ENCODE results near the gene FOXO3. TPM values are rescaled to one million over a fixed set of nuclear protein-coding genes. Genes with fewer than 3 reads are reported as not detected.

The FOXO3 gene
- polyA plus RNA-seq, 4 donors, result 48.7 to 56.5 (median 51.7) TPM

DNA sequence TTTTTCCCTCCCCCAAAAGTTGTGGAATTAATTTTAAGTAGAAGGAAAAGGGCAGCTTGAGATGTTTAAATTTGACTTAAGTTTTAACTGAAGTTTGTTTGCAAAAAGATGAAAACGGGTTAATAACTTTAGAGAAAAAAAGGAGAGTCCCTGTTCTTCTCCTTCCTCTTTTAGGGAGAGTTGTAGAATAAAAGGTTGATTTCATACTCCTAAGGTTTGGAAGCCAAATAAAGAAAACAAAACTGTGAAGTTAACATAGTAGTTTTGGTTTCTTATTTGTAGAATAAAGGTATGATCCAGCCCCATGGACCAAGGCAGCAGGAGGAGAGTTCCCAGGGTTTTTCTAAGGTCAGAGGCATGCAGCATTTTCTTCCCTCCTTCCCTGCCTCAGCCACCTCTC, 33.4 kb downstream of the FOXO3 start:
- no peak for DNase-seq (ENCODE audit: low read depth in 4 of 4, low spot score in 3 of 4)

DNA sequence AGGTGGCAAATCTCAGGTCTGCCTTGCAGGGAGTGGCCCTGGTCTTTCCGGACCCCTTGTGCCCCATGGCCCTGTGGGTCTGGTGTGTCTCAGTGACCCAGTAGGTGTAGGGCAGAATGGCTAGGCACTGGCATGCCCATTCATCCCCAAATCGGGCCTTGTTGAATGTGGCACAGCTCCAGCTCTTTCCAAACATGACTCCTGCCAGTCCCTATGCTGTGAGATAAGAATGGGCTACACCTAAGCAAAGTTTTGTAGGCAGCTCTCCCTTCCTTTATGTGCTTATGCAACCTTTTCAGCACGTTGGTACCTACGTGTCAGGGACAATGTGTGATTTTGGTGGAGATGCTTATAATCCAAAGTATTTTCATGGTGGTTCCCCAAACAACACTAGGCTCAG, 33.9 kb downstream of the FOXO3 start:
- DNase-seq (ENCODE audit: low read depth in 4 of 4, low spot score in 3 of 4), result no peak

DNA sequence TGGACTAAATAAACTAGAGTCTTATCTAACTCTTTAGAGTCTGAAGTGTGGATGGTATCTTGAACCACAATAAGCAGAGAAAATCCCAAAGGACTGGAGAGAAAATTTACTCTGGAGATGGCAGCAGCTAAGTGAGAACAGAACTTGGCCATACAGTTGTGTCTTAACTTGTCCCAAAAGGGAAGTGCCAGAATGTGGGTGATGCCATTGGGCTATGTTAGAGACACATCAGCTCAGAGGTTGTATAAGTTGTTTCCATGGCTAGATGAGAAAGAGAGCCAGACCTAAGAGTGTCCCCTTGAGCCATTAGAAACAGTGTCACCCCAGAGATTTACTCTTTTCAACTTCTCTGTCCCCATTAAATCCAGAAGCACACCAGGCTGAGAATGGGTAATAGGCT, 36.2 kb downstream of the FOXO3 start:
- no peak for DNase-seq (ENCODE audit: low read depth in 4 of 4, low spot score in 3 of 4)

DNA sequence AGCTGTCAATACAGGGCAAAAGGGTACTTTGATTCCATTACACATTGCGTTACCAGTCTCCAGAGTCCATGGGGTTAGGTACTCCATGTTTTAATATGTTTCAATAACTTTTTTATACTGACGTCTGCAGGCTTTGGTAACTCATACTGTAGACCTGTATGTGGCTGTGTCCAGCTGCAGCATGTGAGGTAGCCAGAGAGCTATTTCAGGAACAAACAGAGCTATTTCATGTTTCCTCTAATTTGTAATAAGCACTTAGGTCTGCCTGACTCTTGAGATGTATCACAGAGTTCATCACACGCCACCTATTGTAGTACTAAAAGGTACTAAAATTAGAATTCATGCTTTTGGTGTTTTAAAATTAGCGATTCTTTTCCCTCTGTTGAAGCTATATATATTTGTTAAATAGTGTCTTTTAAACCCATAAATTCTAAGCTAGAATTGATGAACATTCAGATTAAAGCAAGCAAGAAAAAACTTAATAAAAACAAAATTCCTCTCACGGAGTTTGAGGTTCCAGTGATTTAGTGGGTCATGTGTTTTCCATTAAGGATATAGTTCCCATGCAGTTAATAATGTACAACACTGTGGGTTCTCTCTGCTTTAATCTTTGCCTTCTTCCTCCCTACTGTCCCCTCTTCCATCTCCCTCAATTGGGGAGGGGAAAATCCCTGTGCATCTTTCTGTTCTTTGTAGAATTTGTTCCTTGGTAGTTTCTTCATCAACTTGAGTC, 37.0 kb downstream of the FOXO3 start:
- no peak for DNase-seq (ENCODE audit: low read depth in 4 of 4, low spot score in 3 of 4)

DNA sequence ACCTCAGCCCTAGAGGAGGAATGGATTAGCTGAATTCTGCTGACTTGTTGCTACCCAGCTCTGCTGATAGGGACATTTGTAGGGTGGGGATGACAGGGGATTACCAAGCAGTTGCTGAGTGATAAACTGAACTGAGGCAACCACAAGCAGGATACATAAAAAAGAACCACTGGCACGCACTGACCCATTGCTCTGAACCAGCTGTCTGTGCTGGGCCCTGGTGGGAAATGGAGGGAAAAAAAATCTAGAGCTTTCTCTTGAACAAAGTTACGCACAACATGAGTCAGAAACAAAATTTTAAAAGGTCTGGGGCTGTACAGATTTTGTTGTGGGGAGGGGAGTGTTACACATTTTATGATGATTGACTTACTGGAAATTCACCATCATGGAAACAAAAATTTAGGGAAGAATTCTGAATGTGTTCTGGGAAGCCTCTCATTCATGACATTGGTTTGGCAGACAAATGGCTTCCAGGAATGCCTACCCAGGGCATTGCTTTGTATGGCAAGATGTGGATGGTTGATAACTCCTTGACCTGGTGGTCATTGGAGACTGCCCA, 37.7 kb downstream of the FOXO3 start:
- no peak for DNase-seq (ENCODE audit: low read depth in 4 of 4, low spot score in 3 of 4)

DNA sequence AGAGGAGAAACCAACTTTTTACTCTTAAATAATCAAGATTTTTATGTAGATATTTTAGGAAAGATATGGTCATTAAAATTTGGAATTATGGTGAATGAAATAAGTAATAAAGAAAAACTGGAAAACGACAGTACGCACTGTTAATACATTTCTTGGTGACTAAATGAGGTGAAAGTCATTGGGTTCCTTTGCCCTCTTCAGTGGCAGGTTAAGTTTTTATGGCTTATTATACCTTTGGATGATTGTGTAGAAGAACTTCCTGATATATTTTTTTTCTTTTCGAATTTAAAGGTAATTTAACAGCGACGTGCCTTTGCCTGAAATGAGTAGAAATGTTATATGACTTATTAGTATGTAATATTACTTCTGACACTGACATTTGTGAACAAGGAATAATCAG, 43.4 kb downstream of the FOXO3 start:
- DNase-seq (ENCODE audit: low read depth in 4 of 4, low spot score in 3 of 4), result no peak

DNA sequence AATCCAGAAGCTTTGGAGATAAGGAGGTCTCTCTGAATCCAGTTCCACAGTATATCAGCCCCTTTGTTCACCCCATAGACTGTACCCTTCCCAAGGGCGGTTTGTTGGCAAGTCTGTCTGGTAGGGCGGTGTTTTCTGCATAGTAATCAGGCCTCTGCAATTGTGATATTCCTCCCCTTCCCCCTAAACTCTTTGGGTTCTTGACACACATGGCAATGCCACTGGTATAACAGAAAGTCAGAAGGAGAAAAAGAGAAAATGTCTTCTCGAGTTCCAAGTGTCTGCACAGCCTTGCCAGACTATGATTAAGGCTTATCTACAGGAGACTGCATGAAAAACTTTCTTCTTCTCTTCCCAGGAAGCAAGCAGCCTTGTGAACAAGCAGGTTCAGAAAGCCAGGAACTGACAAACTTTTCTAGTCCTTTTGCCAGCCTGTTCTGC, 45.6 kb downstream of the FOXO3 start:
- no peak for DNase-seq (ENCODE audit: low read depth in 4 of 4, low spot score in 3 of 4)

DNA sequence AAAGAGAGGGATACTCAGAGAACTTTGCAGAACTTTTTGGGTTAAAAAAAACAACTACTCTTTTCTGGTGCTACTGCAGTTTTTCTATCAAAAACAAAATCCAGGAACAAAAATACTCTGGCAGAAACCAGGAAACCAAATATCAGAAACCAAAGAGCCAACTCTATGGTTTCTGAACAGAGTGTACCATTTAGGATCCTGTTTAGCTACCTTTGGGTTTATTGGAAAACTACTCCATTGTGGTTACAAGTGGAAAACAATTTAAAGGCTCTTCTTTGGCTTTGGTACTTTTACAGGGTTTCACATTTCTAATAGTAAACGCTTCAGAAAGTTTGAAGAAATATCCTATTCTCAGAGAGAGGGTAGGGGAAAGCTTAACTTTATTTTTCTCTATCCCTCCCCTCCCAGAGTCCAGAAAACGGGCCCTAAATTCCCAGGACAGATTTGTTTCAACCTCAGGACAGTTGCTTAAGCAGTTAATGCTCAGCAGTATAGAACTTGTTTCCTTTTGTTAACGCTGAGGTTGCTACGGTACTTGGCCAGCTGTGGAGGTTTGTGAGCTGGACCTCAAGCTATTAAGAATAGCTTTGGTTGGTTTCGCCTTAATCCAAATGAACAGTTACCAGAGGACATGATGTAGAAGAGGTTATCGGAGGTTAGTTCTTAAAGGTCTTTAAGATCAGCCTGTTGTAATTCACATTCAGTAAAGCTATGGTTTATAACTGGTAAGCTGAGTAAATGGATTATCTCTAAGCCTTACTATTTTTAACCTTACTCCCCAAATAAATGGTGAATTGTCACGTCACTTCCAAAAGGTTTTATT, 47.9 kb downstream of the FOXO3 start:
- no peak for DNase-seq (ENCODE audit: low read depth in 4 of 4, low spot score in 3 of 4)

DNA sequence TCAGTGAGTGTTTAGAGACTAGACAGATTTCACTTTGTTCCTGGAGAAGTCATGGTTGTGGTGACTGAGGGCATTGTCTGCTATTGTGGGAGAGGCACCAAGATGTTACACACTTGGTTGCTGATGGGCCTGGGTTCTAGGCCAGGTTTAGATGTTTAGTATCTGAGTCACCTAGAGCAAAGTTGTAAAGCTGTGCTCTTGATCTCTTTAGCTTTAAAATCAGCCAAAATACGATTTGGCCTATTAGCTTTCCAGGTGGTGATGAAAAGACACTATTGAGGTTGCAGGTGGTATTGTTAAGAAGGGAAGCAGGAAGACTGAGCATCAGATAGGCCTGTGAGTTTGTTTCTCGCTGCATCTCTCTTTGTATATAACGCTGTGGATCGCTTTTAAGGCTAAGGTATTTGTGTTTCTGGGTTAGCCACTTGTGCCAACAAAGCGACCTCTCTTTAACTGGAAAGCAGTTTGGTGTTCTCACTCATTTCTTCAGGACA, 48.6 kb downstream of the FOXO3 start:
- DNase-seq (ENCODE audit: low read depth in 4 of 4, low spot score in 3 of 4), result no peak

DNA sequence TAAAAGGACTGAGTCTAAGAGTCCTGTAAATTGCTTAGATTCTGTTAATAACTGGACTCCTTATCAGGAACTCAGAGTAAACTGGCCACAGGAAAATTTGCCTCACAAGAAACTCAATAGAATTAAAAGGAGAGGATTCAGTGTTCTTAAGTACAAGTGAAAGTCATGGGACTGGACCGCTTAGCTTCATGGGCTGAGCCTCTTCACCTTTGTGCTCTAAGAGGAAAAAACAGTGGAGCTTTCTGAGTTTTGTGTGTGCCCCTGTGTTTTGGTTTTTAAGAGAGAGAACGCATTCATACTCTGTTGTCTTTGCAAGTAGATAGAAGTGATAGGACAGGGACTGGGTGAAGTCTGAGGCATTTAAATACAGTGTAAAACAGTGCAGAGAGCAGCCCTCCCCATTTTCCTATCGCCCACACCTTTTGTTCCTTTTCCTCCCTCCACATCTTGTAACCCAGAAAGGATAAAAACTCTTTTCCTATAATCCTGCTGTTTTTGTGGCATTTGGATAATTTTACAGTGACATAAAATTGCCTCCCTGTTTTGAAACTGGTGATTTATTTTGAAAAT, 49.6 kb downstream of the FOXO3 start:
- no peak for DNase-seq (ENCODE audit: low read depth in 4 of 4, low spot score in 3 of 4)

DNA sequence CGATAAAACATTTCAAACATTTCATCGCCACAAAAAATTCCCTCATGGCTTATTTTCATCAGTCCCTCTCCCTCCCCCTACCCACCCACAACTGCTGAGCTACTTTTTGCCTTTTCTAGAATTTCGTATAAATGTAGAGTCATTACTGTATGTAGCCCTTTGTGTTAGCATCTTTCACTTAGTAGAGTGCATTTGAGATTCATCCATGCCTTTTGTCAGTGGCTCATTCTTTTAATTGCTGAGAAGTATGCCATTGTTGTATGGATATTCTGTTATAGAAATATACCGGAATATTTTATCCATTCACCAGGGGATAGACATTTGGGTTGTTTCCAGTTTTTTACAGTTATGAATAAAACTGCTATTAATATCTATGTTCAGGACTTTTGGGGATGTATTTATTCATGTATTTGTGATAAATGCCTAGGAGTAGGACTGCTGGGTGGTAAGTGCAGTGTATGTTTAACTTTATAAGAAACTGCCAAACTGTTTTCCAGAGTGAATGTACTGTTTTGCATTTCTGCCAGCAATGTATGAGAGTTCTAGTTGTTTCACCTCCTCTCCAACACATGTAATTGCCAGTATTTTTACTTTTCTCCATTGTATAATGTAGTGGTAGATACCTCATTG, 50.4 kb downstream of the FOXO3 start:
- DNase-seq (ENCODE audit: low read depth in 4 of 4, low spot score in 3 of 4), result no peak

DNA sequence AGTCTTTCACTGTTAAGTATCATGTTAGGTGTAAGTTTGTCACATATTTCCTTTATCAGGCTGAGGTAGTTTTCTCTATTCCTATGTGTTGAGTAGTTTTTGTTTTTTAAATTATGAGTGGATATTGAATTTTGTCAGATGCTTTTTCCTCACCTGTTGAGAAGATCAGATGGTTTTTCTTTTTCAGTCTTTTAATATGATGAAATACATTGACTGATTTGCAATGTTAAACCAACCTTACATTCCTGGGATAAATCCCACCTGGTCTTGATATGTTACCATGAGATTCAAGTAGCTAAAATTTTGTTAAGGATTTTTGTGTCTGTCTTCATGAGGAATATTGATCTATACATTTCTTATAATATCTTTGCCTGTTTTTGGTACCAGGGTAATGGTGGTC, 52.1 kb downstream of the FOXO3 start:
- no peak for DNase-seq (ENCODE audit: low read depth in 4 of 4, low spot score in 3 of 4)

DNA sequence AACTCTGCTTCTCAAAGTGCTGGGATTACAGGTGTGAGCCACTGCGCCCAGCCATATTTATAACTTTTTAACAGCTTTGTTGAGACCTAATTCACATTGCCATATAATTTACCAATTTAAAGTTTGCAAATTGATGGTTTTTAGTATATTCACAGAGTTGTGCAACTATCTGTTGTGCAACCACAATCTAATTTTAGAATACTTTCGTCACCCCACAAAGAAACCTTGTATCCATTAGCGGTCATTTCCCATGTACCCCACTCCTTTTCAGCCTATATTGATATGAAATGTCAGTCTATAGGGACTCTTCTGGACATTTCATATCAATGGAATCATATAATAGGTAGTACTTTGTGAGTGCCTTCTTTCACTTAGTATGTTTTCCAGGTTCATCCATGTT, 55.8 kb downstream of the FOXO3 start:
- DNase-seq (ENCODE audit: low read depth in 4 of 4, low spot score in 3 of 4), result no peak

DNA sequence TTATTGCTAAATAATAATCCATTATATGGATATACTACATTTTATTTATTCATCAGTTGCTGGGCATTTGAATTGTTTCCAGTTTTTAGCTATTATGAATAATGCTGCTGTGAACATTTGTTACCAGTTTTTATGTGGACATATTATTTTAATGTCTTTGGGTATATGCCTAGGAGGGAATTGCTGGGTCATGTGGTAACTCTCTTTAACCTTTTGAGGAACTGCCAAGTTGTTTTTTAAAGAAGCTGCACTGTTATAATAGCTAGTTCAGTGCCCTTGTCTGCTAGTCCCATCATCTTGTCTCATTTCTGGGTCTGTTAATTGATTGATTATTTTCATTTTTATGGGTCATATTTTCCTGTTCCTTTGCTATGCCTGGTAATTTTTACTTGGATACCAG, 56.3 kb downstream of the FOXO3 start:
- DNase-seq (ENCODE audit: low read depth in 4 of 4, low spot score in 3 of 4), result no peak

DNA sequence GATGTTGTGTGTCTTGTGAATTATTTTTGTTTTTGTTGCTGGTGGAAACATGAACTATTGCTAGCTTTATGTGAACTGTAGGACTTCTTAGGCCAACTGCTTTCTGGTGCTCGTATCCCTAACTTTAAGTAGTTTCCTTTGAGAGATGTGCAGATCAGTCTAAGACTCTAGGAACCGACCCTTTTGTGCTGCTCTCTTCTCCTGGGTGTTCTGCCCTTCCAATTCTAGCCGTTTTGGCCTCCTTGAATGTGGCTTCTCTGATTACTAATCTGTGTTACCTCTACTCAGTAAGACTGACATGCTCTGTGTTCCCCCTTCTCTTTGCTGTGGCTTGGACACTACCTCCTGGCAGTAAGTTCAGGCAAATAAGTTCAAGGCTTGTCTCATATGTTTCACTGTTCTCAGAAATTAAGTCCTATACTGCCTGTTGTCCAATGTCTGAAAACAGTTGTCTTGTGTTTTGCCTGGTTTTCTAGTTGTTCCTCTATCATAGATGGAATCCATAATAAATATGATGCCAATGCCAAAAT, 58.0 kb downstream of the FOXO3 start:
- no peak for DNase-seq (ENCODE audit: low read depth in 4 of 4, low spot score in 3 of 4)

DNA sequence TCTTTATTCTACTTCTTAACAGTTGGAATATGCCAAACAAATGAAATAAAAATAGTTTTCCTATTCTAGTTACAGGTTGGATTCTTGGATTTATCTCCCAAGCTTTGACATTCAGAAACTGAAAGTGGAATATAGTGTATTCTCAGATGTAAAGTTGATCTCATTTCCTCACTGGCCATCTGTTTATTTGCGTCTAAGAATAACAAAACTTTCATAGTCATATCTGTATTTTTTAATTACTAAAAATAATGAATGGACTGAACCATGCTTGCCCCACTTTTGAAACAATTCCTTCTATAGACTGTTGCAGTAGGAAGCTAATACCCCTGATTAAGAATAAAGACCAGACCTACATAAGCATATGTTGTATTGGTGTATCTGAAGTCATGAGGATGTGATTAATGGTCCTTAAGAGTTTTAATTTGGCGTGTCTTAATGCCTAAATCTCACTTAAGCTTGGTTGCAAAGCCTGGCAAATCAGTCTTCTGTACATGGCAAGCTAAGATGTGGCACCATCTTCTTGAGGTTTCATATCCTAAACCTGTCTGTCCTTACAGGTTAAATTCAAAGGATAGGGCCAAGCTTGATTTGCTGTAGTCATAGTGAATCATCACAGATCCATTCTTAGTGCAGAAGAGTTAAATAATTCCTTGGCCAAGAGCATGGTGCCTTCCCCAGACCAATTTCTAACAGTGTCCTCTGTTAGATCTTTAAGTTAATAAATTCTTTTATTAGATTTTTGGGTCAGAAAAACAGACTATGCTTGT, 58.9 kb downstream of the FOXO3 start:
- no peak for DNase-seq (ENCODE audit: low read depth in 4 of 4, low spot score in 3 of 4)

DNA sequence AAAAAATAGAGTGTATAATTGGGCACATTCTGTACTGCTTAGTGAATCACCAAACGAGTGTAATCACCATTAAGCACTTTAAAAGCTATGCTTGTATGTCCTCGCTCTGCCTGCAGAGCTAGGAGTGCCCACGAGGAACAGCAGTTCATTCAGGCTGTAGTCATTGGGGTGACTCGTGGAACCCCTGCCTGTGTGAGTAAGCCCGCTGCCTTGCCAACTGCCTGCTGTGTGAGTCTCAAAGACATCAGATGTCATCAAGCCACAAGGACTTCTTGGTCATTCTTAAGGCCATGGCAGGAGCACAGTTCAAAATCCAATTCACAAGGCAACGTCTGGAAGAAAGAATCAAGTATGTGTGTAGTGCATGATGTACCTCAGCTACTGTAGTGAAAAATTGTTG, 60.4 kb downstream of the FOXO3 start:
- no peak for DNase-seq (ENCODE audit: low read depth in 4 of 4, low spot score in 3 of 4)

DNA sequence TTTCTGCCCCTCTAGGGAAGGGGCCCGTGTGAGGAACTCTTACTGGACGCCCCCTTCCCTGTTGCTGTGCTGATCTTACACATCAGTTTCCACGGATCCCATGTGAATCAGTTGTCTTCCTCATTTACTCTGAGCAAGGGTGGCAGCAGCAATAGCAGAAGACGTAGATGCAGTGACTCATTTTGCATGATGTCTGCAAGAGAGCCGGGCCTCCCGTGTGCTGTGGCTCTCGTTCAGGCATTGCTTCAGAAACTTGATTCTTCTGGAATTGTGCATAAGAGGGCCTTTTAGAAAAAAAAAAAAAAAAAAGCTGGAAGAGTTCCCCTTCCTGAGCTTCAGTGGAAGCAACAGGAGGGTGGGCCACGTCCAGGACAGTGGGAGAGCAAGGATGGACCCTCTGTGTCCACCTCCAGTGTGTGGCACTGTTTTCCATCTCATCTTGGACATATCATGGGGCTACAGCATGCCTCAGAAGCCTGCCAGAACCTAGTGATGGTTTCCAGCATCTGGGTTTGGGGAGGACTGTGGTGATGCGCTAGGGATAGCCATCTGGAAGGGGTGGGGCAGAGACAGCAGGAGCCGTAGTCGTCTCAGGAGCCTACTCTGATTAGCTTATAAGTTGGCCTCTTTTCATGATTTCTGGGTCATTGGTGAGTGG, 62.1 kb downstream of the FOXO3 start:
- no peak for DNase-seq (ENCODE audit: low read depth in 4 of 4, low spot score in 3 of 4)

DNA sequence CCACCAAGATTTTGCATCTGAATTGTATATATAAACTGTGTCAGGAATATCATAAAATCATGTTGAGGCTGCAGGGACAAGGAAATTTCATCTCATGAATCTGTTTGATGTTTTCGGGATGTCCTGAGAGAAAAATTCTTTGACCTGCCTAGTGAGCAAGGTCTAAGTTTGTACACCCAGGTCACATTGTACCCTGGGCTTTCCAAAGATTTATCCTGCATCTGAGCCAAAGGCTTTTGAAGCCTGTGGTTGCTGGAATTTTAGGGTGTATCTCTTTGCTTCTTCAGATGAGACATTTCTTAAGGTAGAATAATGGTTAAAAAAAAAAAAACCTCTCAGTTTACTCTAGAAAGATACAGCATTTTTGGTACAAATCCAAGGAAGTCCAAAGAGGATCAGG, 63.3 kb downstream of the FOXO3 start:
- no peak for DNase-seq (ENCODE audit: low read depth in 4 of 4, low spot score in 3 of 4)

All from right renal pelvis (tissue), 4 donors.